ENCODE measurements around the gene ARMH4. TPM values are rescaled to one million over a fixed set of nuclear protein-coding genes. Genes with fewer than 3 reads are reported as not detected.

The ARMH4 gene
- total RNA-seq, 4 donors from 2014 or later = 0.44 to 4.4 (median 2.4) TPM

DNA sequence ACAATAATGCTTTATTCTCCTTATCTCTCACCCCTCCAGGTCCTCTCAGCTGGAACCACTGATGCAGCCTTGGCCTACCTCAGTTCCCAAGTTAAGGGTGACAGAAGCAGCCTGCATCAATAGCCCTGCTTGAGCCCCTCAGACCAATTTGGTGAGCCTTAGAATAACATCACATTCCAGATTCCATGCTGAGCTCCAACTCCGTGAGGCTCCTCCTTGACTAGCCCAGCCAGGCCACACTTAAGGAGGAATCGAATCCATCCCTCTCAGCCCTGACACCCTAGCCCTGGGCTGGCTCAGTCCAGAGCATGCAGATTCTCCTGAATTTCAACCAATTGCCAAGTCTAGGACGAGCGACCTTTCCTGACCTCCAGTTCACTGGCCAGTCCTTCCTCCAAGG, 91.1 kb downstream of the ARMH4 start:
- TF ChIP-seq POLR2A (IDR thresholded peaks at IDR 0.05) = no peak
- TF ChIP-seq, protein P1, sequence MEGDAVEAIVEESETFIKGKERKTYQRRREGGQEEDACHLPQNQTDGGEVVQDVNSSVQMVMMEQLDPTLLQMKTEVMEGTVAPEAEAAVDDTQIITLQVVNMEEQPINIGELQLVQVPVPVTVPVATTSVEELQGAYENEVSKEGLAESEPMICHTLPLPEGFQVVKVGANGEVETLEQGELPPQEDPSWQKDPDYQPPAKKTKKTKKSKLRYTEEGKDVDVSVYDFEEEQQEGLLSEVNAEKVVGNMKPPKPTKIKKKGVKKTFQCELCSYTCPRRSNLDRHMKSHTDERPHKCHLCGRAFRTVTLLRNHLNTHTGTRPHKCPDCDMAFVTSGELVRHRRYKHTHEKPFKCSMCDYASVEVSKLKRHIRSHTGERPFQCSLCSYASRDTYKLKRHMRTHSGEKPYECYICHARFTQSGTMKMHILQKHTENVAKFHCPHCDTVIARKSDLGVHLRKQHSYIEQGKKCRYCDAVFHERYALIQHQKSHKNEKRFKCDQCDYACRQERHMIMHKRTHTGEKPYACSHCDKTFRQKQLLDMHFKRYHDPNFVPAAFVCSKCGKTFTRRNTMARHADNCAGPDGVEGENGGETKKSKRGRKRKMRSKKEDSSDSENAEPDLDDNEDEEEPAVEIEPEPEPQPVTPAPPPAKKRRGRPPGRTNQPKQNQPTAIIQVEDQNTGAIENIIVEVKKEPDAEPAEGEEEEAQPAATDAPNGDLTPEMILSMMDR (IDR thresholded peaks at IDR 0.05) = no peak
- H3K4me1 ChIP-seq = no peaks in the 10 kb centered on the region
- no peak overlapping the region for H3K27ac ChIP-seq
- H3K36me3 ChIP-seq = no peaks in the 10 kb centered on the region
- no peaks in the 10 kb centered on the region for H3K9me3 ChIP-seq
- intact Hi-C loops (cut with DNase I) = no loop called here
- no peak for DNase-seq
- H3K4me3 ChIP-seq = no peak overlapping the region
- no peaks in the 10 kb centered on the region for H3K27me3 ChIP-seq
- WGBS, 2 donors = 77 to 86% methylated on average over 4 of the region's 4 CpGs

DNA sequence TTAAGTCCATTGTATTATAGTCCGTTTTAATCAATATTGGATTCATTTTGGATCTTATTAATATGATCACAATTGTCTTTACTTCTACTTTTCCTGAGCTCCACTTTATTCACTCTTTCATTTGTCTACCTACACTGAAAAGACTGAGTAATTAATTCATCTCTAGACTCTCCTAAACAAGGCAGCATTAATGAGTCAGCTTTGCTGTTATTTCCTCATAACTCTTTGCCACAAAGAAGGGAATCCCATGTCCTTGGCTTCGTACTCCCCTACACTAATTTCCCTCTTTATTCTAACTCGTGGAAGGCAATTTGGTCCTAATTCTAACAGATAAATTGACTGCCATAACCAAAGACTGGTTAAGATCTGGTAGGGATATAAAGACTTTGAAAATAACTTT, 91.9 kb downstream of the ARMH4 start:
- Histone ChIP-seq H3K27ac (no peak overlapping the region), H3K4me1 (no peaks in the 10 kb centered on the region), H3K27me3 (no peaks in the 10 kb centered on the region), H3K9me3 (no peaks in the 10 kb centered on the region), H3K4me3 (no peak overlapping the region), H3K36me3 (no peaks in the 10 kb centered on the region)
- no peak for TF ChIP-seq POLR2A (IDR thresholded peaks at IDR 0.05)
- TF ChIP-seq, protein P1 (IDR thresholded peaks at IDR 0.05) = no peak
- no peak for DNase-seq
- WGBS, 2 donors = 36 to 50% methylated on average over 3 of the region's 3 CpGs
- intact Hi-C loops (cut with DNase I) = no loop called here

DNA sequence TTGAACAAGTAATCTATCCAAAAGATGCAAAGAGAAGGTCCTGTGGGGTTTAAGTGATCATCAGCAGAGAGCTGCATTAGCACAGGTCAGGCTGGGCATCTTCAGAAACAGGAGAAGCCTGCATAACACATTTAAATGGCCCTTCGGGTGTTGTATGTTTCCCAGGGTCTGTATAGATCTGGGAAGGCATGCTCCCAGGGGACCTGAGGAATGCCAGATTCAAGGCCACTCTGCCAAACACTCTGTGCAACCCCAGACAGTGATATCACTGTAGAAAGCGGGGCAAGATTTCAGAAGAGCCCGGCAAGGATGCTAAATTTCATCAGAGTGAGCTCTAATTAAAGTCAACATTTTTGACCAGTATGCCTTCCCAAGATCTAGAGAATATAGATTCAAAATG, 92.9 kb downstream of the ARMH4 start:
- Histone ChIP-seq H3K27me3 (no peaks in the 10 kb centered on the region), H3K4me3 (no peak overlapping the region), H3K9me3 (no peaks in the 10 kb centered on the region), H3K4me1 (no peaks in the 10 kb centered on the region), H3K36me3 (no peaks in the 10 kb centered on the region), H3K27ac (no peak overlapping the region)
- DNase-seq = no peak
- WGBS, 2 donors = 82 to 90% methylated on average over 3 of the region's 3 CpGs
- TF ChIP-seq POLR2A (IDR thresholded peaks at IDR 0.05) = no peak
- TF ChIP-seq, protein P1 (IDR thresholded peaks at IDR 0.05) = no peak
- intact Hi-C loops (cut with DNase I) = no loop called here

DNA sequence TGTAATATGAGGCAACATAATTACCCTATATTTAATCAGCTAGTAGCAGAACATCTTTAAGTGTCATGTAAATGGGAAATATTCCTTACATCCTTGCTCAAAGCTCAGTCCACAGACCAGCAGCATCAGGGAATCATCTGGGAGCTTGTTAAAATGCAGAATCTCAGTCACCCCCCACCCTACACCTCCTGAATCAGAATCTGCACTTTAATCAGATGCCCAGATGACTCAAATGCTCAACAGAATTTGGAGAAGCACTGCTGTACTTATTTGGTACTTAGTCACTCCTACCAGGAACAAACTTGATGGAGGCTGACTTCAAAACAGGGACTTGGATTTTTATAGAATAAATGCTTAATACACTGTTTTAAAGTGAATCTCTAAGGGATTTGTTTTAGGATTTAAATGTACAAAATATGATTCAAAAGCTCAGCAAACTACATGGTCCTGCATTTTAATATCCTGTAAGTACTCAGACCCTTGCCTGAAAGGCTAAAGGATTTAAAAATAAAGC, 96.5 kb downstream of the ARMH4 start:
- Histone ChIP-seq H3K4me3 (no peak overlapping the region), H3K9me3 (no peaks in the 10 kb centered on the region), H3K27ac (no peak overlapping the region), H3K4me1 (no peaks in the 10 kb centered on the region), H3K36me3 (no peaks in the 10 kb centered on the region), H3K27me3 (no peaks in the 10 kb centered on the region)
- intact Hi-C loops (cut with DNase I) = no loop called here
- no peak for DNase-seq
- no peak for TF ChIP-seq POLR2A (IDR thresholded peaks at IDR 0.05)
- TF ChIP-seq, protein P1 (IDR thresholded peaks at IDR 0.05) = no peak

DNA sequence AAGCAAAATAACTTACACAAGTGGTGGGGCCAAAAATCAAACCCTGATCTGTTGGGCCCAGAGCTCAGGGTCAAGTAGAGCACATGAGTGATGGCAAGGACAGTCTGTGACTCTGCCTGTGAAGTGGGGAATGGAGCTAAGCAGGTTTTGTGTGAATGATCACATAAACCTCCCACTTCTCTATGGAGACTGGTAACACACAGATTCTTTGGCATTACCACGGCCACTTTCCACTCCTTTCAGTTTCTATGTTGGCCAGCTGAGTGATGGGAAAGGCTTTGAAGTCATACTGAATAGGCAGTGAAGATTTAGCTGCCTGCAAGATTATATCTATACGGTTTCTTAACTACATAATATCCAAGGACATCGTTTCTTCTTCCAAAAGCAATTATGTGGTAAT, 97.9 kb downstream of the ARMH4 start:
- WGBS, 2 donors = 66 to 72% methylated on average over 3 of the region's 3 CpGs
- Histone ChIP-seq H3K27ac (no peak overlapping the region), H3K27me3 (no peaks in the 10 kb centered on the region), H3K4me3 (no peak overlapping the region), H3K9me3 (no peaks in the 10 kb centered on the region), H3K36me3 (no peaks in the 10 kb centered on the region), H3K4me1 (no peaks in the 10 kb centered on the region)
- no peak for DNase-seq
- TF ChIP-seq POLR2A (IDR thresholded peaks at IDR 0.05) = no peak
- TF ChIP-seq, protein P1 (IDR thresholded peaks at IDR 0.05) = no peak
- intact Hi-C loops (cut with DNase I) = no loop called here

Measured in esophagus squamous epithelium (tissue), 5 donors.